Fibroblast of lung (primary cell): ENCODE data around the gene FOS. TPM values are rescaled to one million over a fixed set of nuclear protein-coding genes. Genes with fewer than 3 reads are reported as not detected.

Experiments
- DNase-seq, 2 donors: peaks; one replicate each; pipeline versions ENCODE4 v3.0.0 to v3.0.0-alpha.2; 2010; ENCODE audit warnings: low read depth in 2 of 2
- H2AFZ ChIP-seq: 2 replicates; pipeline ENCODE4 v1.5.1; 2012; ENCODE audit warnings: low read length, control low read depth, inconsistent platforms
- H3K27ac ChIP-seq: 2 replicates; pipeline ENCODE4 v1.5.1; 2011; ENCODE audit warnings: low read length, control low read depth; ENCODE audit not compliant: insufficient read depth
- H3K27me3 ChIP-seq: 2 replicates; pipeline ENCODE4 v1.5.1; 2011; ENCODE audit warnings: mild to moderate bottlenecking, low read length; ENCODE audit not compliant: control insufficient read depth, insufficient read depth
- H3K36me3 ChIP-seq: 2 replicates; pipeline ENCODE4 v1.5.1; 2011; ENCODE audit warnings: low read length; ENCODE audit not compliant: control insufficient read depth, insufficient read depth
- H3K4me1 ChIP-seq: 2 replicates; pipeline ENCODE4 v1.5.1; 2011; ENCODE audit warnings: low read length; ENCODE audit not compliant: control insufficient read depth, insufficient read depth; ENCODE audit errors: extremely low read depth
- H3K4me2 ChIP-seq: 2 replicates; pipeline ENCODE4 v1.5.1; 2011; ENCODE audit warnings: low read length, control low read depth; ENCODE audit not compliant: insufficient read depth; ENCODE audit errors: extremely low read depth
- H3K4me3 ChIP-seq, 4 experiments: fragments of 200-600 bp in 1 of 4; sonication (generic) in 1 of 4; replicated peaks in 1 of 4; 2 replicates each; pipeline ENCODE4 v1.5.1; 2011 to 2016; ENCODE audit warnings: low read length in 4 of 4, low read depth in 3 of 4, mild to moderate bottlenecking in 3 of 4, control low read depth in 2 of 4, inconsistent platforms in 1 of 4, mixed read lengths in 1 of 4; ENCODE audit not compliant: insufficient read depth in 1 of 4; ENCODE audit errors: control extremely low read depth in 1 of 4
- H3K79me2 ChIP-seq: 2 replicates; pipeline ENCODE4 v1.5.1; 2012; ENCODE audit warnings: mild to moderate bottlenecking, low read length, inconsistent platforms; ENCODE audit not compliant: control insufficient read depth, insufficient read depth
- H3K9ac ChIP-seq: 2 replicates; pipeline ENCODE4 v1.5.1; 2011; ENCODE audit warnings: mild to moderate bottlenecking, low read length, control low read depth; ENCODE audit not compliant: insufficient read depth
- H3K9me3 ChIP-seq: 2 replicates; pipeline ENCODE4 v1.5.1; 2012; ENCODE audit warnings: low read depth, low read length; ENCODE audit not compliant: control insufficient read depth, insufficient read depth
- H4K20me1 ChIP-seq: 2 replicates; pipeline ENCODE4 v1.5.1; 2011; ENCODE audit warnings: low read length; ENCODE audit not compliant: control insufficient read depth, insufficient read depth; ENCODE audit errors: extremely low read depth
- CTCF ChIP-seq, 2 donors: IDR thresholded peaks in 1 of 2; conservative IDR thresholded peaks in 1 of 2; 1 replicate in 1 of 2; 2 replicates in 1 of 2; pipeline ENCODE4 v1.5.1; 2011 to 2012; ENCODE audit warnings: low read length in 2 of 2, control low read depth in 1 of 2, inconsistent platforms in 1 of 2, low read depth in 1 of 2, mild to moderate bottlenecking in 1 of 2
- EZH2 ChIP-seq: IDR thresholded peaks from 2 replicates; pipeline ENCODE4 v1.5.1; 2012; ENCODE audit warnings: low read length, control low read depth, mild to moderate bottlenecking; ENCODE audit errors: missing control alignments
- polyA plus RNA-seq, 2 donors: library from polyadenylated mRNA; depleted of rRNA in 1 of 2; stranded (reverse) in 1 of 2; unstranded in 1 of 2; fragments of >200 nt; gene quantifications; 2 replicates each; pipeline ENCODE4 v1.2.1, GENCODE V29; 2011 to 2012; ENCODE audit warnings: missing spikeins in 1 of 2
- total RNA-seq: library from RNA; depleted of rRNA; stranded (reverse); fragments of >200 nt; gene quantifications from 2 replicates; pipeline ENCODE4 v1.2.1, GENCODE V29; 2014

FOS gene
- total and polyA plus RNA-seq, 2 donors (not counting 1 experiment from before 2014, with no cell fraction given), result 24.6 to 178 TPM

GRCh38 chr14:75293920-75294648 lies 15.5 kb downstream of the FOS start:
- H3K27me3 ChIP-seq, result peaks cover 9% of the 10 kb centered on the region
- TF ChIP-seq CTCF (conservative IDR thresholded peaks at IDR 0.05 in 1 of 2, IDR thresholded peaks at IDR 0.05 in 1 of 2; ENCODE audit: low read depth in 1 of 2, low read length in 2 of 2), result peak in 1 of 2 donors; percentile 2
- no peak for TF ChIP-seq EZH2
- peaks cover 10% of the 10 kb centered on the region for H3K4me1 ChIP-seq
- peak overlapping the region; percentile 40 to 83 (median 72) for H3K4me3 ChIP-seq
- no peaks in the 10 kb centered on the region for H3K9me3 ChIP-seq
- H4K20me1 ChIP-seq, result no peaks in the 10 kb centered on the region
- H3K27ac ChIP-seq, result peak overlapping the region; percentile 94
- H3K36me3 ChIP-seq, result no peaks in the 10 kb centered on the region
- H2AFZ ChIP-seq, result peak overlapping the region; percentile 72
- DNase-seq, result peak; percentile 92 to 96
- H3K79me2 ChIP-seq, result no peaks in the 10 kb centered on the region
- H3K4me2 ChIP-seq, result peak overlapping the region; percentile 99
- peak overlapping the region; percentile 86 for H3K9ac ChIP-seq

GRCh38 chr14:75294649-75295033 lies 16.0 kb downstream of the FOS start:
- H3K4me3 ChIP-seq, result peak overlapping the region; percentile 40 to 83 (median 72)
- no peak for TF ChIP-seq EZH2
- TF ChIP-seq CTCF (conservative IDR thresholded peaks at IDR 0.05 in 1 of 2, IDR thresholded peaks at IDR 0.05 in 1 of 2; ENCODE audit: low read depth in 1 of 2, low read length in 2 of 2), result peak in 1 of 2 donors; percentile 12
- H3K27me3 ChIP-seq, result peaks cover 9% of the 10 kb centered on the region
- H3K4me2 ChIP-seq, result peak overlapping the region; percentile 99
- H3K36me3 ChIP-seq, result no peaks in the 10 kb centered on the region
- peak overlapping the region; percentile 83 for H3K9ac ChIP-seq
- H4K20me1 ChIP-seq, result no peaks in the 10 kb centered on the region
- no peak for DNase-seq
- no peaks in the 10 kb centered on the region for H3K9me3 ChIP-seq
- no peaks in the 10 kb centered on the region for H3K79me2 ChIP-seq
- peaks cover 10% of the 10 kb centered on the region for H3K4me1 ChIP-seq
- peak overlapping the region; percentile 94 for H3K27ac ChIP-seq
- peak overlapping the region; percentile 72 for H2AFZ ChIP-seq

GRCh38 chr14:75295061-75295461 lies 16.4 kb downstream of the FOS start:
- no peak overlapping the region for H2AFZ ChIP-seq
- peak overlapping the region; percentile 99 for H3K4me2 ChIP-seq
- peak overlapping the region; percentile 40 to 83 (median 72) for H3K4me3 ChIP-seq
- peaks cover 10% of the 10 kb centered on the region for H3K4me1 ChIP-seq
- H3K27ac ChIP-seq, result peak overlapping the region; percentile 94
- H4K20me1 ChIP-seq, result no peaks in the 10 kb centered on the region
- H3K27me3 ChIP-seq, result peaks cover 7% of the 10 kb centered on the region
- no peaks in the 10 kb centered on the region for H3K36me3 ChIP-seq
- peak overlapping the region; percentile 83 for H3K9ac ChIP-seq
- no peaks in the 10 kb centered on the region for H3K79me2 ChIP-seq
- TF ChIP-seq EZH2 (no peak), CTCF (conservative IDR thresholded peaks at IDR 0.05 in 1 of 2, IDR thresholded peaks at IDR 0.05 in 1 of 2; ENCODE audit: low read depth in 1 of 2, low read length in 2 of 2) (no peak)
- DNase-seq, result peak; percentile 82 to 84
- H3K9me3 ChIP-seq, result no peaks in the 10 kb centered on the region
